DOHH2 (cell line): Measurements from ENCODE around the gene RNF133.

ENCODE experiments used
- CTCF ChIP-seq: fragments of 200-600 bp; sonication (generic); IDR thresholded peaks from one replicate; pipeline ENCODE4 v1.5.1; 2014; ENCODE audit warnings: antibody characterized with exemption, mild to moderate bottlenecking, low read depth, low read length; ENCODE audit not compliant: poor library complexity, severe bottlenecking
- EZH2phosphoT487 ChIP-seq: fragments of 200-600 bp; sonication (generic); IDR thresholded peaks from 2 replicates; pipeline ENCODE4 v1.6.1; 2017; ENCODE audit warnings: borderline replicate concordance, mild to moderate bottlenecking, antibody characterized with exemption, low read length, moderate library complexity, mixed read lengths

GRCh38 chr7:122746948-122747347, 48.0 kb upstream of the RNF133 start:
- TF ChIP-seq CTCF (no peak), EZH2phosphoT487 (no peak)
